Chondrocyte (in vitro differentiated cells): ENCODE measurements around the gene METAP1. TPM values are rescaled to one million over a fixed set of nuclear protein-coding genes. Genes with fewer than 3 reads are reported as not detected.

Experiments
- DNase-seq: peaks from one replicate; pipeline ENCODE4 v3.0.0; 2021; ENCODE audit warnings: mixed read lengths, low spot score
- H3K27ac Mint-ChIP-seq: one replicate; pipeline ENCODE4 v1.8.0; 2021; ENCODE audit warnings: mild to moderate bottlenecking, moderate library complexity, mixed read lengths; ENCODE audit not compliant: unreplicated experiment
- H3K27me3 Mint-ChIP-seq: 2 replicates; pipeline ENCODE4 v1.8.0; 2021; ENCODE audit warnings: low read depth, mixed read lengths
- H3K36me3 Mint-ChIP-seq: 2 replicates; pipeline ENCODE4 v1.8.0; 2021; ENCODE audit warnings: low read depth, mixed read lengths
- H3K4me1 Mint-ChIP-seq: 2 replicates; pipeline ENCODE4 v1.8.0; 2021; ENCODE audit warnings: low read depth, mild to moderate bottlenecking, mixed read lengths
- H3K4me3 Mint-ChIP-seq: one replicate; pipeline ENCODE4 v1.8.0; 2021; ENCODE audit warnings: mild to moderate bottlenecking, moderate library complexity, mixed read lengths; ENCODE audit not compliant: unreplicated experiment
- H3K9me3 Mint-ChIP-seq: 2 replicates; pipeline ENCODE4 v1.8.0; 2021; ENCODE audit warnings: low read depth, mixed read lengths
- total RNA-seq: library from RNA; stranded (reverse); gene quantifications from 3 replicates; pipeline ENCODE4 v1.2.1, GENCODE V29; 2021
- TF ChIP-seq, protein P1 (sequence below): fragments of 200-600 bp; sonication (generic); IDR thresholded peaks from 2 replicates; pipeline ENCODE4 v1.5.0; 2021; ENCODE audit warnings: antibody characterized with exemption, mild to moderate bottlenecking, moderate library complexity

The METAP1 gene
- total RNA-seq, 1 donor from 2014 or later: 34.0 TPM

DNA sequence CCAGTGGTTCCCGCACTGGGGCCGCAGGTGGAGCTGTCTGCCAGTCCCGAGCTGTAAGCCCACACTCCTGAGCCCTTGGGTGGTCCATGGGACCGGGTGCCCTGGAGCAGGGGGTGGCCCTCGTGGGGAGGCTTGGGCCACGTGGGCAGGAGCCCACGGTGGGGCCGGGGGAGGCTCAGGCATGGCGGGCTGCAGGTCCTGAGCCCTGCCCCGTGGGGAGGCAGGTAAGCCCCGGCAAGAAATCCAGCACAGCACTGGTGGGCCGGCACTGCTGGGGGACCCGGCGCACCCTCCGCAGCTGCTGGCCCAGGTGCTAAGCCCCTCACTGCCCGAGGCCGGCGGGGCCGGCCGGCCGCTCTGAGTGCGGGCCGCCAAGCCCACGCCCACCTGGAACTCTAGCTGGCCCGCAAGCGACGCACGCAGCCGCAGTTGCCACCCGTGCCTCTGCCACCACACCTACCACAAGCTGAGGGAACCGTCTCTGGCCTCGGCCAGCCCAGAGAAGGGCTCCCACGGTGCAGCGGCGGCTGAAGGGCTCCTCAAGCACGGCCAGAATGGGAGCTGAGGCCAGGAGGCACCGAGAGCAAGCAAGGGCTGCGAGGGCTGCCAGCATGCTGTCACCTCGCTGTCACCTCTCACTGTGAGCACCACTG lies 2.0 kb upstream of the METAP1 start:
- DNase-seq: no peak
- no peaks in the 10 kb centered on the region for H3K9me3 Mint-ChIP-seq
- no peak overlapping the region for H3K4me3 Mint-ChIP-seq
- TF ChIP-seq, protein P1, sequence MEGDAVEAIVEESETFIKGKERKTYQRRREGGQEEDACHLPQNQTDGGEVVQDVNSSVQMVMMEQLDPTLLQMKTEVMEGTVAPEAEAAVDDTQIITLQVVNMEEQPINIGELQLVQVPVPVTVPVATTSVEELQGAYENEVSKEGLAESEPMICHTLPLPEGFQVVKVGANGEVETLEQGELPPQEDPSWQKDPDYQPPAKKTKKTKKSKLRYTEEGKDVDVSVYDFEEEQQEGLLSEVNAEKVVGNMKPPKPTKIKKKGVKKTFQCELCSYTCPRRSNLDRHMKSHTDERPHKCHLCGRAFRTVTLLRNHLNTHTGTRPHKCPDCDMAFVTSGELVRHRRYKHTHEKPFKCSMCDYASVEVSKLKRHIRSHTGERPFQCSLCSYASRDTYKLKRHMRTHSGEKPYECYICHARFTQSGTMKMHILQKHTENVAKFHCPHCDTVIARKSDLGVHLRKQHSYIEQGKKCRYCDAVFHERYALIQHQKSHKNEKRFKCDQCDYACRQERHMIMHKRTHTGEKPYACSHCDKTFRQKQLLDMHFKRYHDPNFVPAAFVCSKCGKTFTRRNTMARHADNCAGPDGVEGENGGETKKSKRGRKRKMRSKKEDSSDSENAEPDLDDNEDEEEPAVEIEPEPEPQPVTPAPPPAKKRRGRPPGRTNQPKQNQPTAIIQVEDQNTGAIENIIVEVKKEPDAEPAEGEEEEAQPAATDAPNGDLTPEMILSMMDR: no peak
- peaks cover 22% of the 10 kb centered on the region for H3K4me1 Mint-ChIP-seq
- H3K27me3 Mint-ChIP-seq: no peaks in the 10 kb centered on the region
- H3K27ac Mint-ChIP-seq: no peak overlapping the region
- H3K36me3 Mint-ChIP-seq: no peaks in the 10 kb centered on the region

DNA sequence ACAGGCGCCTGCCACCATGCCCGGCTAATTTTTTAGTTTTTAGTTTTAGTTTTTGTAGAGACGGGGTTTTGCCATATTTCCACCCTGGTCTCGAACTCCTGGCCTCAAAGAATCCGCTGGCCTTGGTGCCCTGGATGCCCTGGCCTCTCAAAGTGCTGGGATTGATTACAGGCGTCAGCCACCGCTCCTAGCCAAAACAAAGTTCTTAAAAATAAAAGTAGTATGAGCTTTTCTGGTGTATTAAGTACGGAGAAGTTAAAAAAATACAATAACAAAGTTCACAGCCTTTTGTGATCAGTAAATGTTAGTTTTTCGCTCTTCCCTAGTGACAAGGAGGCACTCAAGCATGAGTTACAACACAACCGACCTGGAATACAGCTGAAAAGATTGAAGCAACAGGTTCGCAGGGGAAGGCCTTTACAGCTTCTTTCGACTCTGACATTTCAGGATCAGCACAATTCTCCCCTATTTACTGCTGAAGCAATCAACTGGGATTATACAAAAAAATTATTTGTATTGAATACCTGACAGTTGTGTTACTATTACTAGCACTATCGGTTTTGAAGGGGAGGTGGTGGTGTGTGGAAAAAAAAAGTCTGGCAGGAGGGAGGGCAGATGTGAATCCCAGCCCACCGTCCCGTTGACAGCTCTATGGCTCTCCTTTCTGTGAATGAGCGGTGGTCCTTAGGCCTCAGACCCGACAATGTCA lies 893 bp upstream of the METAP1 start:
- peak overlapping the region; percentile 81 for H3K4me3 Mint-ChIP-seq

GRCh38 chr4:98996056-98996764 lies 689 bp downstream of the METAP1 start:
- DNase-seq: no peak
- H3K27ac Mint-ChIP-seq: peak overlapping the region; percentile 80
- peak overlapping the region; percentile 81 for H3K4me3 Mint-ChIP-seq
- no peaks in the 10 kb centered on the region for H3K9me3 Mint-ChIP-seq
- no peaks in the 10 kb centered on the region for H3K27me3 Mint-ChIP-seq
- H3K4me1 Mint-ChIP-seq: peaks cover 22% of the 10 kb centered on the region
- H3K36me3 Mint-ChIP-seq: no peaks in the 10 kb centered on the region
- TF ChIP-seq, protein P1: no peak

More for the DNA sequence above, 893 bp upstream of the METAP1 start:
- TF ChIP-seq, protein P1: no peak
- peak overlapping the region; percentile 96 for H3K27ac Mint-ChIP-seq
- no peaks in the 10 kb centered on the region for H3K27me3 Mint-ChIP-seq
- DNase-seq: no peak
- H3K36me3 Mint-ChIP-seq: no peaks in the 10 kb centered on the region
- no peaks in the 10 kb centered on the region for H3K9me3 Mint-ChIP-seq
- H3K4me1 Mint-ChIP-seq: peaks cover 22% of the 10 kb centered on the region

- peak overlapping the region; percentile 80 for H3K27ac Mint-ChIP-seq
- TF ChIP-seq, protein P1: no peak
Observed at GRCh38 chr4:98996765-98997068, 1.2 kb downstream of the METAP1 start.

DNA sequence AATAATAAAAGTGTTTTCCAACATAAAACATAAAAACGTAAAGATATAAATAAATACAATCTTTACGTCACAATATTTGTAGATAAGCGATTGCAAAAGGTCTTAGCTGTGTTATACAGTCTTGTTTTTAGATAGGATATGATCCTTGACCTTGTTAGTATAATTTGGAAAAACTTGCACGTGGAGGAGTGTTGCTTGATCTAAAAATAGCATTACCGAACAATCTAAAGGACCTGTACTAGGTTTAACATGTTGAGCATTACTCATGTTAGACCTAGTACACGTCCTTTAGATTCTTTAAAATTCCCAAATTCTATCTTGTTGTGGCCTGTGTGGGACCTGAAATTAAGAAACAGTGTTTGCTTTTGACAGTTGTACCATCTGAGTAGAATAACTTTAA lies 1.6 kb downstream of the METAP1 start:
- Mint-ChIP-seq H3K4me1 (peaks cover 22% of the 10 kb centered on the region), H3K27ac (no peak overlapping the region), H3K36me3 (no peaks in the 10 kb centered on the region), H3K4me3 (no peak overlapping the region), H3K9me3 (no peaks in the 10 kb centered on the region), H3K27me3 (no peaks in the 10 kb centered on the region)
- TF ChIP-seq, protein P1: no peak
- no peak for DNase-seq

More at GRCh38 chr4:98996765-98997068, 1.2 kb downstream of the METAP1 start:
- DNase-seq: no peak
- Mint-ChIP-seq H3K4me3 (peak overlapping the region; percentile 81), H3K9me3 (no peaks in the 10 kb centered on the region), H3K36me3 (no peaks in the 10 kb centered on the region), H3K27me3 (no peaks in the 10 kb centered on the region), H3K4me1 (peaks cover 22% of the 10 kb centered on the region)
